AG09319 (cell line): ENCODE results near the gene MMP1.

ENCODE experiments used
- DNase-seq: peaks from one replicate; pipeline ENCODE4 v3.0.0-alpha.2; 2010; ENCODE audit warnings: low read depth; ENCODE audit errors: extremely low read depth
- TF ChIP-seq, protein P1 (sequence below): IDR thresholded peaks from 2 replicates; pipeline ENCODE4 v1.5.1; 2011; ENCODE audit warnings: low read depth, mild to moderate bottlenecking, inconsistent platforms, low read length, moderate library complexity

The MMP1 gene

DNA sequence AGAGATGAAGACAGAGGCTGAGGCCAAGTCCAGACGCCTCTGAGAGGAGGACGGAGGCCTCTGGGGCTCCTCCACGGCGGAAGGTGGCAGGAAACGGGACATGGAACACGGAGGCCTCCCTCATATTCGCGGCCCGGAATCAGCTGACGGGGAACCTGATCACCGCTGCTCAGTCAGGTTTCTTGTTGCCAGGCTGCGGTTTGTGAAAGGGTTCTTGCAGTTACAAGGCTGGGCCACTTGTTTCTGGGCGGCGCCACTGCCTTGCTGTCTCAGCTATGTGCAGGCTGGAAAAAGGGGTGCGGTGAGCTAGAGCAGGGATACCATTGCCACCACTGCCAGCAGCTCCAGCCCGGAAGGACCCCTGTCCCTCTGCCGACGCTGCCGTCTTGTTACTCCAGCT, 10.0 kb upstream of the MMP1 start:
- TF ChIP-seq, protein P1, sequence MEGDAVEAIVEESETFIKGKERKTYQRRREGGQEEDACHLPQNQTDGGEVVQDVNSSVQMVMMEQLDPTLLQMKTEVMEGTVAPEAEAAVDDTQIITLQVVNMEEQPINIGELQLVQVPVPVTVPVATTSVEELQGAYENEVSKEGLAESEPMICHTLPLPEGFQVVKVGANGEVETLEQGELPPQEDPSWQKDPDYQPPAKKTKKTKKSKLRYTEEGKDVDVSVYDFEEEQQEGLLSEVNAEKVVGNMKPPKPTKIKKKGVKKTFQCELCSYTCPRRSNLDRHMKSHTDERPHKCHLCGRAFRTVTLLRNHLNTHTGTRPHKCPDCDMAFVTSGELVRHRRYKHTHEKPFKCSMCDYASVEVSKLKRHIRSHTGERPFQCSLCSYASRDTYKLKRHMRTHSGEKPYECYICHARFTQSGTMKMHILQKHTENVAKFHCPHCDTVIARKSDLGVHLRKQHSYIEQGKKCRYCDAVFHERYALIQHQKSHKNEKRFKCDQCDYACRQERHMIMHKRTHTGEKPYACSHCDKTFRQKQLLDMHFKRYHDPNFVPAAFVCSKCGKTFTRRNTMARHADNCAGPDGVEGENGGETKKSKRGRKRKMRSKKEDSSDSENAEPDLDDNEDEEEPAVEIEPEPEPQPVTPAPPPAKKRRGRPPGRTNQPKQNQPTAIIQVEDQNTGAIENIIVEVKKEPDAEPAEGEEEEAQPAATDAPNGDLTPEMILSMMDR = no peak; the same call in none of the 2 replicates
- DNase-seq = no peak

DNA sequence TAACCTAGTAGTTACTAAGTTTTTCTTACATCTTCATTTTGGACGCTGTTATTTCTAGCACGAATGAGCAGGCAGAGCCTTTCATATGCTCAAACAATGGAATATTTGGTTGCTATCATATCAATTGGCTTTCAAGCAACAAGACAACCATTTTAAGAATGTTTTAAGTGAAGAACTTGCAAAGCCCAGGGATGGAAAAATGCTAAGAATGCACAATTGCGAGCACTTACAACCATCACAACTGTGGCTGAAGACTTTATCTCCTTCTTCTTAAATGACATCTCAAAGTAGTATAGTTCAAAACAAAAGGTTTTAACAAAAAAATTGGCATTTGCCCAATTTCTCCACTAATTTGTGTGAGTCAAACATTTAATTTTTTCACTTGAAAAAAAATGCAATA, 8.3 kb upstream of the MMP1 start:
- TF ChIP-seq, protein P1 = no peak
- DNase-seq = no peak

DNA sequence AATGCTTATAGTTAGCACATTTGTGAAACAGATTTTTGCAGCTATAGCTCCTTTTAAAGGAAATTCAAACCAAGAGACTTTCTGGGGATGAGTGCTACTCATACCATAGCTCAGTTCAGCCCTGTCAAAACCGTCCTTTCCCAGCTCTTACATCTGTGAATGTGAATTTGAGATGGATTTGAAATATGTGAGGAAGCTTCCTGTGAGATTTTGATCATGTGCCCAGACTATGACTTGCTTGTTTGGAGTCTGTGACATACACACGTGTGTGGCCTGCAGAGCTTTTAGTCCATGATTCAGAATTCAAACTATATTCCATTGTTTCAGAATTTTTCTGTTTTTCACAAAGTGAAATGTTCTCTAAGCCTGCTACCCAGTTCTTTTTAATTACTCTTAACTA, 4.4 kb upstream of the MMP1 start:
- TF ChIP-seq, protein P1 = no peak
- peak; percentile 82 for DNase-seq

DNA sequence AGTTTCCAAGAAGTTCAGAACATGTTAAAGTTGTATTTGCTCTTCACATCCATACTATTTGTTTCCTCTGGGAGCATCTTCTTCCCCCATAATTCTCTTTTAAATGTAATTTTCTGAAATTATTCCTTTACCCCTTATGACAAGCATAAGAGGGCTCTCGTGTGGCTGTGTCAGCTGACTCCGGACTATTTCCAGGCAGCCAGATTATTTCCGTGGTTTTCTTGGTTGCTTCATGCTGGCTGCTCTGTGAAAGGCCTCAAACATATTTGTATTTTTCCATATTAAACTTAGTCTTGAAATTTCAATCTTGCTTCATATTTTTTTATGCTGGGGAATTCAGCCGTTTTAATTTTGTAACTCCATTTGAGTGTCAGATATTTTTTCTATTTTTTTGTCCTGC, 2.8 kb upstream of the MMP1 start:
- TF ChIP-seq, protein P1 = no peak
- no peak for DNase-seq

DNA sequence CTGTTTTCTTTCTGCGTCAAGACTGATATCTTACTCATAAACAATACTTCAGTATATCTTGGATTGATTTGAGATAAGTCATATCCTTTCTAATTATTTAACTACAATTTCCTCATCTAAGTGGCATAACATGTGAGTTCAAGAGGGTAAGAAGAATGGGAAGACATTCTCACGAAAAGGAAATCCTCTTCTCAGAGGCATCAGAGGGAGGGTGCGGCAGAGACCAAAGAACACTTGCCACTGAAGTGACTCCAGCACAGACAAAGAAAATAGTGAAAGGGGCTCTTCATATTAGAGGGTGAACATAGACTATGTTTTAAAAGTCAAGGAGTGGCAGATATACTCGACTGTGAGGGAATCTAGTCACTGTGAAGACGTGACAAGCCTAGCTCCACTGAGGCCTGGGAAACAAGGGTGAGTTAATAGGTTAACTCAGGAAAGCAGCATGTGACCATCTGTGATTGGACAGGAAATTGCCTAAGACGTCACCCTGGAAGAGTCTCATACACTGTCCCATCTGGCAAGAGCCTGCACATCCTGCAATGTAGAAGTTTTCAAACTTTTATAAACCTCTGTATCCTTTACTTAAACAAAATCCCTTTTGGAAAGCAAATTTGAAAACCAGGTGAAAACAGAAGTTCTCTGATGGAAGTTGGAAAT, 1.9 kb upstream of the MMP1 start:
- TF ChIP-seq, protein P1 = no peak
- DNase-seq = no peak

DNA sequence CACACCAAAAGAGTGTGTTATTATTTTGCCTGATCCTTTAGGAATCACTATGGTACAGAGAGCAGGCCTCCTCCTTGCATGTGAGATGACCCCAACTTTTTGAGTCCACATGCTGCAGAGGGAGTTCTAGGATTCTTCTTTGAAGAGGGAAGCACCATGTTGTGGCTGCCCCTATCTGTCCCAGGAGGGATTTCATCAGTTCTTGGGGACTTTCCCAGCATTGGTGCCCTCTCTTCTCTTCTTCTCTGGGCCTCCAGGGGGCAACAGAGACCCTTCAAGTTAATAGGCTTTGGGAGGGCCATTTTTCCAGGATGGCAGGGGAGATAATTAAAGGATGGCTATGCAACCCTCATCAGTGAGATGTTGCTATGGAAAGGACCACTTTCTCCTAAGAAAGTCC, 3.6 kb downstream of the MMP1 start:
- TF ChIP-seq, protein P1 = peak; percentile 23
- DNase-seq = no peak

DNA sequence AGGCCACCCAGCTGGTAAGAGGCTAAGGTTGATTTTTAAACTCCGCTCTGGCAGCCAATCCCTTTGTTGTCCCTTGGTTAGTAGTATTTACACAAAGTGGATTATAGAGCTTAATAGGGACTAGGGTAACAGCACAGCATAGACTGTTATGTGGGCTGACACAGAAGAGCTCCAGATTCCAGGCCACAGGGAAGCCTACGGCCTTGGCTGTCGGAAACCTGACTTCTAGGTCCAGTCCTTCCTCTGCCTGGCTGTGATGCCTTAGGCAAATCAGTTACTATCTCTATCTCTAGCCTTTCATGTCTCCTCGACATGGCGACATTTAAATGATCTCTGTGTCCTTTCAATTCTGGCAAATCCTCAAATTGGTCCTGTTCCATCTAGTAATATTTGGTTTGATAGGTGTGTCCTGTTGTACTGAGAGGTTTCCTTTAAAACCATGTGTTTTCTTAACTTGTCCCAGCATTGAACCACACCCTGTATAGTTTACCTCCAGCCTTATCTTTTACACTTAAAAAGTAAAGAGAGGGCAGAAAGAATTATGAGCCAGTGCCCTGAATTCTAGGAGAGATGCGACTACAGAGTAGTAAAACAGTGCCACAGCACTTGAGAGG, 4.2 kb downstream of the MMP1 start:
- DNase-seq = no peak
- TF ChIP-seq, protein P1 = no peak
